Stimulated activated naive CD8-positive, alpha-beta T cell treated with anti-CD3 and anti-CD28 coated beads, Interleukin-15, Interleukin-2, amounts not matched to agents 100 ng/mL and 50 ng/mL, for 24 hours (primary cell): ENCODE data around the gene ZBTB14.

Experiments used
- H3K27ac Mint-ChIP-seq: one replicate; pipeline ENCODE4 v1.8.0; 2021; ENCODE audit warnings: mild to moderate bottlenecking, mixed read lengths
- H3K27me3 Mint-ChIP-seq: one replicate; pipeline ENCODE4 v1.8.0; 2021; ENCODE audit warnings: mixed read lengths
- H3K36me3 Mint-ChIP-seq: one replicate; pipeline ENCODE4 v1.8.0; 2021; ENCODE audit warnings: low read depth, mixed read lengths
- H3K4me1 Mint-ChIP-seq: one replicate; pipeline ENCODE4 v1.8.0; 2021; ENCODE audit warnings: low read depth, mixed read lengths
- H3K4me3 Mint-ChIP-seq: one replicate; pipeline ENCODE4 v1.8.0; 2021; ENCODE audit warnings: mild to moderate bottlenecking, mixed read lengths
- H3K9me3 Mint-ChIP-seq: one replicate; pipeline ENCODE4 v1.8.0; 2021; ENCODE audit warnings: mixed read lengths

Gene ZBTB14

DNA sequence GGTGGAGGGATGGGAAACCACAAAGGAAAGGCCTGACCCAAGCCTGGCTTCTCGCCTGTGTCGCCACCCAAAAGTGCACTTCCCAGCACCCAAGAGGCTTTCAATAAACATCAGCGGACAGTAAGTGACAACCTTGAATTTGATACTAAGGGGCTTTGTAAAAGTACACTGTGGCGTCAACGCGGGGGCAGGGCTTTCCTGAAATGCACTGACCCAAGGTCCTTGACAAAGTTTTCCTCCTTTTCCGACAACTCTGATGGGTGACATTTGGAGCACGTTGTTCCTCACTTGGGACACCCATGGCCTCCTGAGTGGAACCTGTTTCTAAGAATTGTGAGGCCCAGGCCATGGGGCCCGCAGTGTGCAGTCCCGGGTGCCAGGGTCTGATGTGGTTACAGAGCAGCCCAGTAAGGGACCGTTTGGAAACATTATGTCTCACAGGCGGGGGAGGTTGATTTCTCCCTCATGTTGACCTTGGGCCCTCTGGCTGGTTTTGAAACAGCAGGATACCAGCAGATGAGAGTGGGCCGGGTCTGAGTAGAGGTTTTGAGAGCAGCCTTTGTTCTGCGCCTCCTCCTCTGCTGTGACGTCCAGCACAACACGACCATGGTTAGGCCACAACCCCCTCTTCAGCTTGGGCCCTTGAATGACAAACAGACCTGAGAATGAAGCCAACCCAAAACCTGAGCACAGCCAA, 2.8 kb upstream of the ZBTB14 start:
- no peak overlapping the region for H3K27ac Mint-ChIP-seq
- H3K4me1 Mint-ChIP-seq, result peaks cover 26% of the 10 kb centered on the region
- no peaks in the 10 kb centered on the region for H3K36me3 Mint-ChIP-seq
- H3K4me3 Mint-ChIP-seq, result no peak overlapping the region
- no peaks in the 10 kb centered on the region for H3K9me3 Mint-ChIP-seq
- H3K27me3 Mint-ChIP-seq, result peaks cover 25% of the 10 kb centered on the region

DNA sequence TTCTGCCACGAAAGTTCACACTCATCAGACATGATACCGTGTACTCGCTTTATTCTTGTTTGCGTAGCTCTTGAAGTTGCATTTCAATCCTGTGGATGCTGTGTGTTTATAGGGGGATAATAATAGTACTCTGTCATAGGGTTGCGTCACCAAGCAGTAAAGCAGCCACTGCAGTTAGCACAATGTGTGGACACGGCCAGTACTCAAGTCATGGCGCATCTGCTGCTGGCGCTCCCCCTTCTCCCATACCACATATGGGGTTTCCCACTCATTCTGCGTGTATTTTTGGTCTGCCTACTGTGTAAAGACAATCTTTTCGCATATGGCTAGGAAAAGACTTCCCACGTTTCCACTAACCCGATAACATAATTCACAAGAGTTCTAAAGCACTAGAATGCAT, 2.1 kb upstream of the ZBTB14 start:
- peaks cover 6% of the 10 kb centered on the region for H3K36me3 Mint-ChIP-seq
- H3K4me1 Mint-ChIP-seq, result peaks cover 33% of the 10 kb centered on the region
- H3K27ac Mint-ChIP-seq, result no peak overlapping the region
- peaks cover 18% of the 10 kb centered on the region for H3K27me3 Mint-ChIP-seq
- peak overlapping the region; percentile 30 for H3K4me3 Mint-ChIP-seq
- no peaks in the 10 kb centered on the region for H3K9me3 Mint-ChIP-seq

GRCh38 chr18:5296706-5297320, 1.3 kb upstream of the ZBTB14 start:
- H3K4me1 Mint-ChIP-seq, result peaks cover 37% of the 10 kb centered on the region
- peaks cover 11% of the 10 kb centered on the region for H3K27me3 Mint-ChIP-seq
- peak overlapping the region; percentile 91 for H3K4me3 Mint-ChIP-seq
- peaks cover 12% of the 10 kb centered on the region for H3K36me3 Mint-ChIP-seq
- no peaks in the 10 kb centered on the region for H3K9me3 Mint-ChIP-seq
- H3K27ac Mint-ChIP-seq, result peak overlapping the region; percentile 96

DNA sequence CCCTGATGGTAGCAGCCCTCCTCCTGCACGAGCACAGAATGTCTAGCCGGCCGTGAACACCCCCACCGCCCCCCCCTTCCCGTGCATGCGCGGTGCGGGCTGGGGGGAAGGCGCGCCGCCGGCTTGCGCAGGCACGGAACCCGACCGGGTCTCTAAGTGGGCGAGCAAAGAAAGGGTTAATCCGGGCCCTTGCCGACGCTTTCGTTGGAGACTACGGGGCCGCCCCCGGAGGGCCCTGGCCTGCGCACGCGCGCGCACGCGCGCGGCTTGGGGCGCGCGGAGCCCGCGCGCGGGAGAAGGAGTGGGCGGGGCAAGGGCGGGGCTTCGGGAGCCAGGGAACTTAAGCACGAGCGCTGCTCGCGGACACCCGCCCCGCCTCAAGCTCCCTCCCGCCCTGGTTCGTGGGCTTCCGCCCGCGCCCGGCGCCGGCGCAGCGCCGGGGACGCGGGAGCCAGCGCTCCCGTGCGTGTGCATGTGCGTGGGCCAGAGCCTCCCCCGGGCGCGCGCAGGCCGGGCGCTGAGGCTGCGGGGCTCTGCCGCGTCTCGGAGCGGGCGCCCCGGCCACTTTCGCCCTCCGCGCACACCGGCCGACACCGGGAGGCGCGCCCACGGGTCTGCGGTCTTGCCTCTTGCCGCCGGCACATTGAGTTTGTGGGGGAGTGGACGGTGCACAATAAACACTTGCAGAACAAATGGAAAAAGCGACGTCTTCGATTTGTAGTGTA, 617 bp upstream of the ZBTB14 start:
- peaks cover 18% of the 10 kb centered on the region for H3K36me3 Mint-ChIP-seq
- peak overlapping the region; percentile 91 for H3K4me3 Mint-ChIP-seq
- peaks cover 4% of the 10 kb centered on the region for H3K27me3 Mint-ChIP-seq
- peak overlapping the region; percentile 96 for H3K27ac Mint-ChIP-seq
- H3K4me1 Mint-ChIP-seq, result peaks cover 43% of the 10 kb centered on the region
- no peaks in the 10 kb centered on the region for H3K9me3 Mint-ChIP-seq

GRCh38 chr18:5294457-5295230, 882 bp downstream of the ZBTB14 start:
- peak overlapping the region; percentile 85 for H3K4me3 Mint-ChIP-seq
- H3K36me3 Mint-ChIP-seq, result peaks cover 32% of the 10 kb centered on the region
- H3K9me3 Mint-ChIP-seq, result no peaks in the 10 kb centered on the region
- peak overlapping the region; percentile 86 for H3K27ac Mint-ChIP-seq
- peaks cover 3% of the 10 kb centered on the region for H3K27me3 Mint-ChIP-seq
- H3K4me1 Mint-ChIP-seq, result peaks cover 48% of the 10 kb centered on the region

DNA sequence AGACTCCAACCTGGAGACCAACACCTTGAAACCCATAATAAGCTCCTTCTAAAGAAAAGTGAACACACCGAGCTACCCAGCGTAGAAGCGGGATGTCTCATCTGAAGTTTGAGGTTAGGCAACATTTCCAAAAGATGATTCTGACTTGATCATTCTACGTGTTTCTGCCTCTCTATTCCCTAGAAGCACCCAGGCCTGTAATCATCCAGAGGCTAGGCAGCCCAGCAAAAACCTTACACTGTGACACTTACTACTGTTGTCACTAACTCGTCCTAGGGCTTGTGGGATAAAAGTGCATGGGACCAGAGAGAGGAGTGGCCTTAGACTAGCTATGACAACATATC, 1.4 kb downstream of the ZBTB14 start:
- peak overlapping the region; percentile 86 for H3K27ac Mint-ChIP-seq
- H3K9me3 Mint-ChIP-seq, result no peaks in the 10 kb centered on the region
- peaks cover 32% of the 10 kb centered on the region for H3K36me3 Mint-ChIP-seq
- H3K4me3 Mint-ChIP-seq, result peak overlapping the region; percentile 85
- peaks cover 3% of the 10 kb centered on the region for H3K27me3 Mint-ChIP-seq
- H3K4me1 Mint-ChIP-seq, result peaks cover 48% of the 10 kb centered on the region

DNA sequence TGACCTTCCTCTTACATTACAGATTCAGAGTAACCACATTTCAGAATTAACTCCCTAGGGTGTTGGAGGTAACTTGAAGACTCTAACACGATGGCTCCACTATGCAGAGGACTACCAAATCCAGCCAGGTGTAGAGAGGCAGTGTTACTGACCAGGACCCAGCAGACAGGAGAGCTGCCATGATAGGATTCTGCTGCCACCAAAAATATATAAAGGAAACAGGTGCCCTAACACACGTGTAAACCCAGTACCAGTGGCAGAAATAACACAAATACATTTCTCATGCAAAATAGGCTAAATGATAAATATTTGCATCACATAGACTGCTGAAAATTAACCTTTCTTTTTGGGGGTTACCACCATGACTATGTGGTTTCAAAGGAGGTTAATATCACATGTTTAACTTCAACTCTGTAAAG, 7.0 kb downstream of the ZBTB14 start:
- Mint-ChIP-seq H3K36me3 (peaks cover 55% of the 10 kb centered on the region), H3K4me1 (peaks cover 47% of the 10 kb centered on the region), H3K27ac (no peak overlapping the region), H3K9me3 (no peaks in the 10 kb centered on the region), H3K27me3 (no peaks in the 10 kb centered on the region), H3K4me3 (no peak overlapping the region)

GRCh38 chr18:5287854-5288253, 7.7 kb downstream of the ZBTB14 start:
- H3K4me1 Mint-ChIP-seq, result peaks cover 47% of the 10 kb centered on the region
- H3K27ac Mint-ChIP-seq, result no peak overlapping the region
- H3K36me3 Mint-ChIP-seq, result peaks cover 51% of the 10 kb centered on the region
- no peak overlapping the region for H3K4me3 Mint-ChIP-seq
- H3K27me3 Mint-ChIP-seq, result no peaks in the 10 kb centered on the region
- H3K9me3 Mint-ChIP-seq, result no peaks in the 10 kb centered on the region

DNA sequence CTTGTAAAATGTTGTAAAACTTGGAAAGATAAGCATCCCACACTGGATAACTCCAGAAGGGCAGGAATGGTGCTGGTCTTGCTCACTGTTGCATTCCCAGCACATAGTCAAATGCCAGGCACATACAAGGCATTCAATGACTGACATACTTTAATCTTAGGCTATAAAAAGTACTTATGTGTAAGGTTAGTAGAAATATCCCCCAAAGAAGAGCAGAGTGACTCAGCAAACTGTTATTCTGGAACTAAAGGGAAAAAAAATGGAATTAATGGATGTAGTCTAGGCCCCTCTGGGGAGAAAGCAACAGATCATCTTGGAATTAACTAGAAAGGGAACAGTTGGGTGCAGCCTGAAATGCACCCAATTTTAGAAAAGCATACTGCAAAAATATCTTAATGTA, 9.0 kb downstream of the ZBTB14 start:
- H3K27ac Mint-ChIP-seq, result no peak overlapping the region
- no peak overlapping the region for H3K4me3 Mint-ChIP-seq
- H3K27me3 Mint-ChIP-seq, result no peaks in the 10 kb centered on the region
- H3K4me1 Mint-ChIP-seq, result peaks cover 44% of the 10 kb centered on the region
- no peaks in the 10 kb centered on the region for H3K9me3 Mint-ChIP-seq
- peaks cover 40% of the 10 kb centered on the region for H3K36me3 Mint-ChIP-seq

DNA sequence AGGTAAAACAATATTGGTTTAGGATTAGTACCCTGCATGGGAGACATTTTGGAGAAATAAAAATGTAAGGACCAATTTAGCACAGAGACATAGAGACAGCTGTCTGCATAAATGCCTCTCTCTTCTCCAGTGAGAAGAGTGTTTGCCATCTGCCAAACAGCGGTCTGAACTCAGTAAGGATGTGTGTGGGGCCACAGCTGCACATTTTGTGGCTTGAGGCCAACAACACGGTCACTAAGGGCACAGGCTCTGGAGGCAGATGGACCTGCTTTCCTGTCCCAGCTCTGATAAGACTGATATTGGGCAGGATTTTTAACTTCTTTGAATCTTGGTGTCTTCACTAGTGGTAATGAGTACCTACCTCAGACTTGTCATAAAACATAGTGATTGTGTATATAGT, 10.2 kb downstream of the ZBTB14 start:
- H3K9me3 Mint-ChIP-seq, result peaks cover 5% of the 10 kb centered on the region
- H3K36me3 Mint-ChIP-seq, result peaks cover 28% of the 10 kb centered on the region
- H3K4me1 Mint-ChIP-seq, result peaks cover 40% of the 10 kb centered on the region
- H3K27me3 Mint-ChIP-seq, result no peaks in the 10 kb centered on the region
- H3K4me3 Mint-ChIP-seq, result no peak overlapping the region
- H3K27ac Mint-ChIP-seq, result no peak overlapping the region

DNA sequence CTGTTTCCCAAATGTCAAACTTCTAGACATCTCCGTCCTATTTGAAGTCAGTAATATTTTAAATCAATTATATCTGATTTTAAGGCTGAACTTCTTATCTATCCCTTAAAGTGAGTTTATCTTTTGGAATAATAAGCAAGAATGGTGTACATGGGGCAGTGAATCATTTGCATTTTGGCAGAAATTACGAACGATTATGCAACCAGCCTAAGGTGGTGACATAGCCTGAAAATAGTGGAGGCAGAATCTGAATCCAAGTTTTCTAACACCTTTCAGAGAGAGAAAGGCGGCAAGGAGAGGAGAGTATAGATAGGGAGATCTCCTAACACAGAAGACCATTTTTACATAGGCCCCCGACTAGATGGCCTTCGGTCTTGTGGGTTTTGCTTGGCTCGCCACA, 10.7 kb downstream of the ZBTB14 start:
- peaks cover 9% of the 10 kb centered on the region for H3K9me3 Mint-ChIP-seq
- H3K27me3 Mint-ChIP-seq, result no peaks in the 10 kb centered on the region
- H3K27ac Mint-ChIP-seq, result no peak overlapping the region
- peaks cover 23% of the 10 kb centered on the region for H3K36me3 Mint-ChIP-seq
- H3K4me3 Mint-ChIP-seq, result no peak overlapping the region
- peaks cover 36% of the 10 kb centered on the region for H3K4me1 Mint-ChIP-seq

GRCh38 chr18:5282770-5283169, 12.8 kb downstream of the ZBTB14 start:
- peaks cover 19% of the 10 kb centered on the region for H3K36me3 Mint-ChIP-seq
- H3K4me3 Mint-ChIP-seq, result peak overlapping the region; percentile 14
- peaks cover 21% of the 10 kb centered on the region for H3K9me3 Mint-ChIP-seq
- peak overlapping the region; percentile 64 for H3K27ac Mint-ChIP-seq
- no peaks in the 10 kb centered on the region for H3K27me3 Mint-ChIP-seq
- peaks cover 26% of the 10 kb centered on the region for H3K4me1 Mint-ChIP-seq

- no peak overlapping the region for H3K27ac Mint-ChIP-seq
- H3K4me3 Mint-ChIP-seq, result no peak overlapping the region
- H3K27me3 Mint-ChIP-seq, result peaks cover 6% of the 10 kb centered on the region
- H3K9me3 Mint-ChIP-seq, result peaks cover 26% of the 10 kb centered on the region
- peaks cover 7% of the 10 kb centered on the region for H3K36me3 Mint-ChIP-seq
- H3K4me1 Mint-ChIP-seq, result no peaks in the 10 kb centered on the region
Measured at GRCh38 chr18:5276947-5277346, 18.6 kb downstream of the ZBTB14 start.

DNA sequence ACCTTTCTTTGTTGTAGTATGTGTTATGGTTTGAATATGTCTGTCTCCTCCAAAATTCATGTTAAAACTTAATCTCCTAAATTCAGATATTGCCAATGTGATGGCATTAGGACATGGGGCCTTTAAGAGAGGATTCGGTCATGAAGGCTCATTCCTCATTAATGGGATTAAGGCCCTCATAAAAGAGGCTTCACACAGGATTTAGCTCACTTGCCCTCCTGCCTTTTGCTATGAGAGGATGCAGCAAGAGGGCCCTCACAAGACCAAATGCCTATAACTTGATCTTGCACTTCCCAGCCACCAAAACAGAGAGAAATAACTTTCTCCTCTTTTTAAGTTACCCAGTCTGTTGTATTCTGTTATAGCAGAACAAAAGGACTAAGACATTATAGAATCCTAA, 19.7 kb downstream of the ZBTB14 start:
- Mint-ChIP-seq H3K4me1 (no peaks in the 10 kb centered on the region), H3K27ac (no peak overlapping the region), H3K9me3 (peaks cover 27% of the 10 kb centered on the region), H3K27me3 (peaks cover 7% of the 10 kb centered on the region), H3K4me3 (no peak overlapping the region), H3K36me3 (peaks cover 7% of the 10 kb centered on the region)

- H3K4me1 Mint-ChIP-seq, result no peaks in the 10 kb centered on the region
- no peak overlapping the region for H3K27ac Mint-ChIP-seq
- peaks cover 18% of the 10 kb centered on the region for H3K27me3 Mint-ChIP-seq
- no peak overlapping the region for H3K4me3 Mint-ChIP-seq
- H3K9me3 Mint-ChIP-seq, result peaks cover 29% of the 10 kb centered on the region
- H3K36me3 Mint-ChIP-seq, result peaks cover 5% of the 10 kb centered on the region
Measured at GRCh38 chr18:5268874-5269273, 26.7 kb downstream of the ZBTB14 start.
